Fibroblast of skin of left biceps (primary cell): ENCODE data around the gene EXOSC3.
A peak's percentile ranks its signal among the peaks of the same experiment; 100 is the strongest.
"Not testable (repeated sequence)": the region's sequence is repeated elsewhere in the genome, so short reads cannot be mapped to it uniquely, and the experiment has no call there.

Source experiments
- DNase-seq, 2 experiments: peaks; one replicate each; pipeline ENCODE4 v3.0.0-alpha.2; 2013; ENCODE audit warnings: low read depth in 2 of 2

EXOSC3 gene

GRCh38 chr9:37784616-37785483 is at the start of gene EXOSC3:
TSS of gene EXOSC3 (minus strand) at chr9:37785064. CDS start at chr9:37785044, 20 bp downstream.
- peak; percentile 56 to 57 for DNase-seq

GRCh38 chr9:37827483-37828165 is 42.8 kb upstream of the EXOSC3 start:
- DNase-seq, result no peak

DNA sequence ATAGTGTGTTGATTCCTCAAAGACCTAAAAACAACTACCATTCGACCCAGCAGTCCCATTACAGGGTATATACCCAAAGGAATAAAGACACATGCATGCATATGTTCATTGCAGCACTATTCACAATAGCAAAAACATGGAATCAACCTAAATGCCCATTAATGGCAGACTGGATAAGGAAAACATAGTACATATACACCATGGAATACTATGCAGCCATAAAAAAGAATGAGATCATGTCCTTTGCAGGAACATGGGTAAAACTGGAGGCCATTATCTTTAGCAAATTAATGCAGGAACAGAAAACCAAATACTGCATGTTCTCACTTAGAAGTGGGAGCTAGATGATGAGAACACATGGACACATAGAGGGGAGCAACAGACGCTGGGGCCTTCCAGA is 40.3 kb upstream of the EXOSC3 start:
- DNase-seq, result not testable (repeated sequence)

DNA sequence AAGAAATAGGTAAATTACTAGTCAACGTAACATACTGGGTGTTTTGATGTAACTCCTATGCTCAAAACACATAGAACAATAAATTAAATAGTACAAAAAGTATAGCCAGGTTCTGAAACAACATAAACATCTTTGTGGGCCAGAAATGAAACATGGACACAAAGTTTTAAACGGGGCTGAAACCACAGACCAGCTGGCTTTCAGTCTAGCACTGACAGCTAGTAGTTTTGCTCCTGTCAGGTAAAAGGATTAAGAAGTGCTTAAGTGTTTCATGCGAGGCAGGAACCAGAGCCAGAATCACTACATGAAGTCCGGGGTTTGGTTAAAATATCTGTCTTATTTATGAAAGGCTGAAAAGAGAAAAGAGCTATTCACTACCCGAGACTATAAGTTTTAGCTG is 35.3 kb upstream of the EXOSC3 start:
- no peak for DNase-seq

GRCh38 chr9:37818849-37819248 is 34.0 kb upstream of the EXOSC3 start:
- DNase-seq, result no peak

- DNase-seq, result no peak
Observed at GRCh38 chr9:37812773-37813379, 28.0 kb upstream of the EXOSC3 start.

DNA sequence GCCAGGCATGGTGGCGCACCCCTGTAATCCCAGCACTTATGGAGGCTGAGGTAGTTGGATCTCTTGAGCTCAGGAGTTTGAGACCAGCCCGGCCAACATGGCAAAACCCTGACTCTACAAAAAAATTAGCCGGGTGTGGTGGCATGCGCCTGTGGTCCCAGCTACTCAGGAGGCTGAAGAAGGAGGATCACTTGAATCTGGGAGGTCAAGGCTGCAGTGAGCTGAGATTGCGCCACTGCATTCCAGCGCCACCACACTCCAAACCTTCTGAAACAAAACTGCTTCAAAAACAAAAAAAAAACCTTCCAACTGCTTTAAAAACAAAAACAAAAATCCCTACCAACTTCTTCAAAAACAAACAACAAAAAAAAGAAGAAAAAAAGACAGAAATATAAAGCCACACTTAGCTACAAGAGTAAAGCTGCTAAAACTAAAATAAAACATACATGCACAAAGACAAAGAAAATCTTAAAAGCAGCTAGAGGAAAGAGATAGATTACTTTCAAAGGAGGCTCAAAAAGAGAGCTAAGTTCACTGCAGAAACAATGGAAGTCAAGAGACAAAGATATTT is 27.1 kb upstream of the EXOSC3 start:
- DNase-seq, result no peak

DNA sequence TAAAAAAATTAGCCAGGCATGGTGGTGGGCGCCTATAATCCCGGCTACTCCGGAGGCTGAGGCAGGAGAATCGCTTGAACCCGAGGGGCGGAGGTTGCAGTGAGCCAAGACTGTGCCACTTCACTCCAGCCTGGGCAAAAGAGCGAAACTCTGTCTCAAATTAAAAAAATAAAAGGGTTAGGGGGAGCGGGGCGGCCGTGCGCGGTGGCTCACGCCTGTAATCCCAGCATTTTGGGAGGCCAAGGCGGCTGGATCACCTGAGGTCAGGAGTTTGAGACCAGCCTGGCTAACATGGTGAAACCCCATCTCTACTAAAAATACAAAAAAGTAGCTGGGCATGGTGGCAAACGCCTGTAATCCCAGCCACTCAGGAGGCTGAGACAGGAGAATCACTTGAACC is 24.8 kb upstream of the EXOSC3 start:
- DNase-seq, result not testable (repeated sequence)

DNA sequence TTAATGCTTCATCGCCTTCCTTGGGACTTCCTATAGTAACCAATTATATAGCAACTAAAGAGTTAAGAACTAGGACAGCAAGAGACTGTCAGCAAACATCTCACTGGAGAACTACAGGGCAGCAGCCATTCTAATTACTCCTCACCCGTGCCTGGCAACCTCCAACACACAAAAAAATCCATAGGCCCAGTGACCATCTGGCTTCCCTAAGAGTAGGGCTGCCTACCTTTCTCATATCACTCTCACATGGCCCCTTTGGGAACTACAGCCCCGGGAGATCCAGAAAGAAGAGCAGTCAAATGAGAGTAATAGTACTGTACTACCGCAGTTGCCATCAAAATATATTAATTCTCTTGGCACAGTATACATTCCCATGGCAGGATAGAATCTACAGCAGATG is 21.4 kb upstream of the EXOSC3 start:
- no peak for DNase-seq

GRCh38 chr9:37801959-37802711 is 17.3 kb upstream of the EXOSC3 start:
- no peak for DNase-seq

GRCh38 chr9:37801287-37801850 is 16.5 kb upstream of the EXOSC3 start:
- DNase-seq, result no peak

- DNase-seq, result peak; percentile 56 to 58
Observed at GRCh38 chr9:37800631-37801286, 15.9 kb upstream of the EXOSC3 start, which contains the start of gene DCAF10. TSS of gene DCAF10 (plus strand) at chr9:37800797. CDS start at chr9:37800867, 70 bp downstream.

GRCh38 chr9:37798677-37799076 is 13.8 kb upstream of the EXOSC3 start:
- DNase-seq, result no peak

- no peak for DNase-seq
Observed at GRCh38 chr9:37796232-37796631, 11.4 kb upstream of the EXOSC3 start.

DNA sequence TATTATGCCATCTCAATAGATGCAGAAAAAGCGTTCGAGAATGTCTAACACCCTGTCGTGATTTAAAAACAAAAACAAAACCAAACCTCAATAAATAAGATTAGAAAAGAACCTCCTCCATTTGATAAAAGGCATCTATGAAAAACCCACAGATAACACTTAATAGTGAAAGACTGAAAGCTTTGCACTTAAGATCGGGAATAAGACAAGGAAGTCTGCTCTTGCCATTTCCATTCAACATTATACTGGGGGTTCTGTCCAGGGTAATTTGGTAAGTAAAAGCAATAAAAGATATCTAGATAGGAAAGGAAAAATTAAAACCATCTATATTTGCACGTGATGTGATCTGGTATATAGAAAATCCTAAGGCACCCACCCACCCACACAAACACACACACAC is 7.3 kb upstream of the EXOSC3 start:
- DNase-seq, result no peak

- DNase-seq, result no peak
Observed at GRCh38 chr9:37790096-37790495, 5.2 kb upstream of the EXOSC3 start.

DNA sequence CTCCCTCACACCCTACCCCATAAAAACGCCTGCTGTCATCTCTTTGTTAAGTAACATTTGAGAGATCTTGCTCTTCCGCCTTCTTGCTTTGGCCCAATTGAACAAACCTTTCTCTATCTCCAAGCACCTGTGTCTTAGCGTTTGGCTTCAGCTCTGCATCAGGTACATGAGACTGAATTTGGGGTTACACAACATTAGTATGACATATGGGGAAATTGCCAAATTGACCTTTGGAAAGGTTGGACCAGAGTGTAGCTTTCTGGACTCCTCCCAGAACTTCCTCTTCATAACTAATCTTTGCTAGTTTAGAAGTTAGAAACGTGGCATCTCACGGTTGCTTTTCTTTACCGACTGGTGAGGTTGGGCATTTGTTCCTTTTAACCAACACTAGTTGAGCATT is 3.5 kb upstream of the EXOSC3 start:
- DNase-seq, result no peak

GRCh38 chr9:37787059-37787458 is 2.2 kb upstream of the EXOSC3 start:
- no peak for DNase-seq

DNA sequence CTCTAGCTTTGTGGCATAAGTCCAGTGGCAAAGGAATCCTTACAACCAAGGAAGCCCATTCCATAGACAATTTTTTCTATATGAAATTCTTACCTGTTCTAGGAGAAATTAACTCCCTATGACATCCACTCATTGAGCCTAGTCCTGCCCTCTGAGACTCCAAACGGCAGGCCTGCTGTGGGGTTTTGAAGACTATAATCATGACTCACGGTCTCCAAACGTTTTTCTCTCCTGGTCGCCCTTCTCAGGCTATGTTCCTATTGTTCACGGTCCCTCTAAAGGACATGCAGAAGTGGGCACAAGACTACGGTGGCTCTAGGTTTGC is 611 bp downstream of the EXOSC3 start:
- no peak for DNase-seq

GRCh38 chr9:37778534-37778933 is 6.3 kb downstream of the EXOSC3 start:
- DNase-seq, result no peak

DNA sequence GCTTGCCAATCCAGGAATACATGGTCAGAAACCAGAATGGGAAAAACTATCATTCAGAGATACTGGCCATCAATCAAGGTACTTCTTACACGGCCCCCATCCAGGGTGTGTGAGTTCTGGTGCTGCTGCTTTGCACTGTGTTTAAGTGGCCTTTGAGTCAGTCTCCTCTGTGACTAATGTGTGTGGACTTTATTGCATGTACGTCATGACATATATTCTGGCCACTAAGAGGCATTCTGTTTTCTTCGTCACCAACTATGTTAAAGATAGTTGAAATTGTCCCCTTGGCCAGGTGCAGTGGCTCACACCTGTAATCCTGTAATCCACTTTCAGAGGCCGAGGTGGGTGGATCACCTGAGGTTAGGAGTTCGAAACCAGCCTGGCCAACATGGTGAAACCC is 8.5 kb downstream of the EXOSC3 start:
- no peak for DNase-seq
